SK-N-SH (cell line): Measurements from ENCODE around the gene CCNL2. TPM values are rescaled to one million over a fixed set of nuclear protein-coding genes. Genes with fewer than 3 reads are reported as not detected.

Source experiments
- CTCF ChIA-PET: fragments of 300-600, 350-600 bp; formaldehyde crosslinking; extraction: SDS; loops from one replicate; lab custom pipeline; 2021; lab: Yijun Ruan, JAX
- POLR2A ChIA-PET: fragments of 350-600 bp; sonication (Branson Sonifier 250); formaldehyde crosslinking; extraction: SDS; loops from one replicate; lab custom pipeline; 2020; ENCODE audit warnings: antibody characterized with exemption, inconsistent platforms; lab: Yijun Ruan, JAX
- DNase-seq: peaks from one replicate; pipeline ENCODE4 v3.0.0; 2012
- H2AFZ ChIP-seq: fragments of 200-600 bp; sonication (generic); 2 replicates; pipeline ENCODE4 v1.8.1; 2016; ENCODE audit warnings: antibody characterized with exemption, mild to moderate bottlenecking, low read depth
- H3F3A ChIP-seq: fragments of 200-600 bp; sonication (generic); replicated peaks from 2 replicates; pipeline ENCODE3; 2016; ENCODE audit warnings: antibody characterized with exemption, mild to moderate bottlenecking; ENCODE audit not compliant: insufficient read depth
- H3K27ac ChIP-seq, 2 experiments: fragments of 200-500 bp in 1 of 2; fragments of 200-600 bp in 1 of 2; sonication (Bioruptor generic) in 1 of 2; sonication (generic), shearing (Covaris generic) in 1 of 2; 2 replicates each; pipeline versions ENCODE4 v1.5.1 to v1.6.1; 2014 to 2016; ENCODE audit warnings: low read depth in 2 of 2, inconsistent platforms in 1 of 2, low read length in 1 of 2, mild to moderate bottlenecking in 1 of 2, mixed read lengths in 1 of 2
- H3K27me3 ChIP-seq: fragments of 200-600 bp; sonication (generic), shearing (Covaris generic); 2 replicates; pipeline ENCODE4 v1.6.1; 2016; ENCODE audit warnings: mixed run types; ENCODE audit not compliant: insufficient read depth
- H3K36me3 ChIP-seq, 2 experiments: fragments of 200-500 bp in 1 of 2; fragments of 200-600 bp in 1 of 2; sonication (Bioruptor generic) in 1 of 2; sonication (generic) in 1 of 2; replicated peaks in 1 of 2; 2 replicates each; pipeline versions ENCODE3 to v1.5.1; 2014 to 2016; ENCODE audit warnings: low read length in 1 of 2, mild to moderate bottlenecking in 1 of 2; ENCODE audit not compliant: insufficient read depth in 2 of 2, control insufficient read depth in 1 of 2
- H3K4me1 ChIP-seq, 2 experiments: fragments of 200-500 bp in 1 of 2; fragments of 200-600 bp in 1 of 2; sonication (Bioruptor generic) in 1 of 2; sonication (generic), shearing (Covaris generic) in 1 of 2; 2 replicates each; pipeline versions ENCODE4 v1.5.1 to v1.6.1; 2014 to 2016; ENCODE audit warnings: low read depth in 1 of 2, low read length in 1 of 2, mixed run types in 1 of 2; ENCODE audit not compliant: insufficient read depth in 2 of 2, control insufficient read depth in 1 of 2
- H3K4me2 ChIP-seq: fragments of 200-600 bp; sonication (generic), shearing (Covaris generic); 2 replicates; pipeline ENCODE4 v1.6.1; 2017; ENCODE audit warnings: mixed run types
- H3K4me3 ChIP-seq, 2 experiments: fragments of 200-500 bp in 1 of 2; fragments of 200-600 bp in 1 of 2; sonication (Bioruptor generic) in 1 of 2; sonication (generic), shearing (Covaris generic) in 1 of 2; 2 replicates each; pipeline versions ENCODE4 v1.5.1 to v1.8.1; 2014 to 2016; ENCODE audit warnings: low read depth in 2 of 2, inconsistent platforms in 1 of 2, low read length in 1 of 2, mild to moderate bottlenecking in 1 of 2, mixed read lengths in 1 of 2, moderate library complexity in 1 of 2
- H3K79me2 ChIP-seq: fragments of 200-600 bp; sonication (generic); 2 replicates; pipeline ENCODE4 v1.8.1; 2017; ENCODE audit warnings: mild to moderate bottlenecking; ENCODE audit not compliant: insufficient read depth
- H3K9ac ChIP-seq: fragments of 200-600 bp; sonication (generic); 2 replicates; pipeline ENCODE4 v1.6.1; 2017; ENCODE audit warnings: mixed run types
- H3K9me2 ChIP-seq: fragments of 200-600 bp; sonication (generic); 2 replicates; pipeline ENCODE4 v1.6.1; 2017; ENCODE audit warnings: mixed run types
- H3K9me3 ChIP-seq: fragments of 200-600 bp; sonication (generic); 2 replicates; pipeline ENCODE4 v1.6.1; 2017; ENCODE audit warnings: mixed run types, mild to moderate bottlenecking, moderate library complexity
- H4K20me1 ChIP-seq: fragments of 200-600 bp; sonication (generic); 2 replicates; pipeline ENCODE4 v1.6.1; 2017; ENCODE audit warnings: mild to moderate bottlenecking, mixed run types; ENCODE audit not compliant: insufficient read depth
- ELF1 ChIP-seq: IDR thresholded peaks from 2 replicates; pipeline ENCODE4 v1.4.0; 2012
- EZH2phosphoT487 ChIP-seq: fragments of 200-600 bp; sonication (generic); IDR thresholded peaks from 2 replicates; pipeline ENCODE4 v1.6.1; 2017; ENCODE audit warnings: low read depth, mixed run types, mild to moderate bottlenecking, antibody characterized with exemption, moderate library complexity, borderline replicate concordance
- FOXJ3 ChIP-seq: sonication (generic); formaldehyde crosslinking; IDR thresholded peaks from 2 replicates; pipeline ENCODE4 v1.5.1; 2020; ENCODE audit warnings: mild to moderate bottlenecking, missing genetic modification reagents
- FOXM1 ChIP-seq: IDR thresholded peaks from 2 replicates; pipeline ENCODE4 v1.4.0; 2012; ENCODE audit warnings: low read depth, mild to moderate bottlenecking
- GABPA ChIP-seq: IDR thresholded peaks from 2 replicates; pipeline ENCODE4 v1.4.0; 2012; ENCODE audit warnings: low read depth, mild to moderate bottlenecking
- JUND ChIP-seq: IDR thresholded peaks from 2 replicates; pipeline ENCODE4 v1.4.0; 2012
- MEF2A ChIP-seq: IDR thresholded peaks from 2 replicates; pipeline ENCODE4 v1.4.0; 2012; ENCODE audit warnings: low read depth, borderline replicate concordance
- MXI1 ChIP-seq: IDR thresholded peaks from 2 replicates; pipeline ENCODE4 v1.6.1; 2012; ENCODE audit warnings: mild to moderate bottlenecking, low read depth, low read length, improper control_type of control experiment
- NFIC ChIP-seq: IDR thresholded peaks from 2 replicates; pipeline ENCODE4 v1.4.0; 2012; ENCODE audit warnings: borderline replicate concordance
- PBX3 ChIP-seq: IDR thresholded peaks from 2 replicates; pipeline ENCODE4; 2012
- POLR2AphosphoS5 ChIP-seq: IDR thresholded peaks from 2 replicates; pipeline ENCODE4 v1.6.1; 2012; ENCODE audit warnings: low read depth, low read length
- RAD21 ChIP-seq: IDR thresholded peaks from 2 replicates; pipeline ENCODE4 v1.6.1; 2012; ENCODE audit warnings: mild to moderate bottlenecking, low read length
- REST ChIP-seq: IDR thresholded peaks from 2 replicates; pipeline ENCODE4 v1.6.1; 2012; ENCODE audit warnings: mild to moderate bottlenecking, low read depth, low read length, moderate library complexity
- RFX5 ChIP-seq: IDR thresholded peaks from 2 replicates; pipeline ENCODE4 v1.6.1; 2012; ENCODE audit warnings: mild to moderate bottlenecking, improper control_type of control experiment, low read length
- RXRA ChIP-seq: IDR thresholded peaks from 2 replicates; pipeline ENCODE4 v1.4.0; 2012; ENCODE audit warnings: low read depth, mild to moderate bottlenecking, borderline replicate concordance
- SMC3 ChIP-seq: IDR thresholded peaks from 2 replicates; pipeline ENCODE4 v1.6.1; 2012; ENCODE audit warnings: low read depth, low read length, improper control_type of control experiment
- TCF12 ChIP-seq: IDR thresholded peaks from 2 replicates; pipeline ENCODE4 v1.4.0; 2012
- YY1 ChIP-seq: IDR thresholded peaks from 2 replicates; pipeline ENCODE4 v1.4.0; 2012; ENCODE audit warnings: low read depth, mild to moderate bottlenecking
- WGBS: methylation state at CpG from one replicate; pipeline ENCODE4 v1.1.6; 2017; ENCODE audit warnings: low lambda C conversion rate; 5-methylcytosine and 5-hydroxymethylcytosine counted together
- polyA plus RNA-seq, 3 experiments: library from polyadenylated mRNA; depleted of rRNA; stranded (reverse); fragments of >200 nt; gene quantifications; 2 replicates each; pipeline ENCODE4 v1.2.3, GENCODE V29; 2012
- TF ChIP-seq, protein P1 (sequence below): IDR thresholded peaks from 2 replicates; pipeline ENCODE4 v1.4.0; 2012; ENCODE audit warnings: low read depth, borderline replicate concordance
- TF ChIP-seq, protein P2 (sequence below): fragments of 200-600 bp; sonication (generic); IDR thresholded peaks from 2 replicates; pipeline ENCODE4 v1.6.1; 2017; ENCODE audit warnings: antibody characterized with exemption, mild to moderate bottlenecking, moderate library complexity
- TF ChIP-seq, protein P3 (sequence below): IDR thresholded peaks from 2 replicates; pipeline ENCODE4 v1.4.0; 2012; ENCODE audit warnings: low read depth

Gene CCNL2
- polyA plus RNA-seq, 1 of the 3 experiments (the other 2 are of a cell fraction): 362 TPM

- POLR2A ChIA-PET: interaction anchor here (1.0 to 1.3 kb wide), 2 partner anchors 12 to 20 kb away, joined by 3 to 4 read pairs; no protein-coding TSS in a partner anchor
- no peaks in the 10 kb centered on the region for H3K9me2 ChIP-seq
- DNase-seq: peak; percentile 84
- H4K20me1 ChIP-seq: no peaks in the 10 kb centered on the region
- H3F3A ChIP-seq: no peaks in the 10 kb centered on the region
- no peaks in the 10 kb centered on the region; a peak in 2 of 4 replicates for H3K4me1 ChIP-seq
- no peak overlapping the region for H2AFZ ChIP-seq
- no peaks in the 10 kb centered on the region for H3K27me3 ChIP-seq
- no peaks in the 10 kb centered on the region for H3K79me2 ChIP-seq
- H3K4me3 ChIP-seq: no peak overlapping the region
- no peak overlapping the region for H3K9ac ChIP-seq
- 13% methylated on average over 6 of the region's 112 CpGs for WGBS
- H3K36me3 ChIP-seq: no peaks in the 10 kb centered on the region
- TF ChIP-seq MEF2A: no peak
- no peak for TF ChIP-seq EZH2phosphoT487
- TF ChIP-seq MXI1: no peak
- no peak for TF ChIP-seq SMC3
- TF ChIP-seq FOXM1: no peak
- TF ChIP-seq TCF12: no peak
- no peak for TF ChIP-seq FOXJ3
- no peak for TF ChIP-seq JUND
- TF ChIP-seq PBX3: no peak
- no peak for TF ChIP-seq GABPA
- no peak overlapping the region for H3K27ac ChIP-seq
- no peak overlapping the region for H3K4me2 ChIP-seq
- no peaks in the 10 kb centered on the region for H3K9me3 ChIP-seq
- CTCF ChIA-PET: interaction anchor here (1.1 to 2.8 kb wide), 2 partner anchors 12 to 48 kb away, joined by 3 to 14 read pairs; partner anchors contain the start of gene MRPL20
Measured at GRCh38 chr1:1419813-1420653, 20.9 kb upstream of the CCNL2 start.

GRCh38 chr1:1419363-1419812 is 20.3 kb upstream of the CCNL2 start:
- Histone ChIP-seq H3K36me3 (no peaks in the 10 kb centered on the region), H3K4me1 (no peaks in the 10 kb centered on the region; a peak in 2 of 4 replicates), H3F3A (no peaks in the 10 kb centered on the region), H2AFZ (no peak overlapping the region), H3K9me2 (no peaks in the 10 kb centered on the region), H3K9me3 (no peaks in the 10 kb centered on the region), H3K27ac (no peak overlapping the region), H4K20me1 (no peaks in the 10 kb centered on the region), H3K4me2 (no peak overlapping the region), H3K4me3 (no peak overlapping the region), H3K27me3 (no peaks in the 10 kb centered on the region), H3K79me2 (no peaks in the 10 kb centered on the region), H3K9ac (no peak overlapping the region)
- ChIA-PET CTCF (interaction anchor here (2.8 kb wide), 1 partner anchor 12 kb away, joined by 14 read pairs; the partner anchor contains the start of gene MRPL20), POLR2A (interaction anchor here (1.0 kb wide), 1 partner anchor 12 kb away, joined by 4 read pairs; no protein-coding TSS in a partner anchor)
- peak; percentile 33 for DNase-seq
- 87% methylated on average over 6 of the region's 21 CpGs for WGBS
- TF ChIP-seq ELF1: no peak
- no peak for TF ChIP-seq RFX5
- no peak for TF ChIP-seq RAD21
- no peak for TF ChIP-seq GABPA
- TF ChIP-seq SMC3: no peak
- no peak for TF ChIP-seq JUND
- no peak for TF ChIP-seq REST
- TF ChIP-seq, protein P1, sequence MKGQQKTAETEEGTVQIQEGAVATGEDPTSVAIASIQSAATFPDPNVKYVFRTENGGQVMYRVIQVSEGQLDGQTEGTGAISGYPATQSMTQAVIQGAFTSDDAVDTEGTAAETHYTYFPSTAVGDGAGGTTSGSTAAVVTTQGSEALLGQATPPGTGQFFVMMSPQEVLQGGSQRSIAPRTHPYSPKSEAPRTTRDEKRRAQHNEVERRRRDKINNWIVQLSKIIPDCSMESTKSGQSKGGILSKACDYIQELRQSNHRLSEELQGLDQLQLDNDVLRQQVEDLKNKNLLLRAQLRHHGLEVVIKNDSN: no peak
- no peak for TF ChIP-seq FOXM1
- no peak for TF ChIP-seq RXRA
- TF ChIP-seq POLR2AphosphoS5: no peak
- TF ChIP-seq YY1: no peak
- TF ChIP-seq, protein P2, sequence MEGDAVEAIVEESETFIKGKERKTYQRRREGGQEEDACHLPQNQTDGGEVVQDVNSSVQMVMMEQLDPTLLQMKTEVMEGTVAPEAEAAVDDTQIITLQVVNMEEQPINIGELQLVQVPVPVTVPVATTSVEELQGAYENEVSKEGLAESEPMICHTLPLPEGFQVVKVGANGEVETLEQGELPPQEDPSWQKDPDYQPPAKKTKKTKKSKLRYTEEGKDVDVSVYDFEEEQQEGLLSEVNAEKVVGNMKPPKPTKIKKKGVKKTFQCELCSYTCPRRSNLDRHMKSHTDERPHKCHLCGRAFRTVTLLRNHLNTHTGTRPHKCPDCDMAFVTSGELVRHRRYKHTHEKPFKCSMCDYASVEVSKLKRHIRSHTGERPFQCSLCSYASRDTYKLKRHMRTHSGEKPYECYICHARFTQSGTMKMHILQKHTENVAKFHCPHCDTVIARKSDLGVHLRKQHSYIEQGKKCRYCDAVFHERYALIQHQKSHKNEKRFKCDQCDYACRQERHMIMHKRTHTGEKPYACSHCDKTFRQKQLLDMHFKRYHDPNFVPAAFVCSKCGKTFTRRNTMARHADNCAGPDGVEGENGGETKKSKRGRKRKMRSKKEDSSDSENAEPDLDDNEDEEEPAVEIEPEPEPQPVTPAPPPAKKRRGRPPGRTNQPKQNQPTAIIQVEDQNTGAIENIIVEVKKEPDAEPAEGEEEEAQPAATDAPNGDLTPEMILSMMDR: no peak
- no peak for TF ChIP-seq NFIC
- TF ChIP-seq, protein P3, sequence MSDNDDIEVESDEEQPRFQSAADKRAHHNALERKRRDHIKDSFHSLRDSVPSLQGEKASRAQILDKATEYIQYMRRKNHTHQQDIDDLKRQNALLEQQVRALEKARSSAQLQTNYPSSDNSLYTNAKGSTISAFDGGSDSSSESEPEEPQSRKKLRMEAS: no peak
